ENCODE results near the gene MYRF. TPM values are rescaled to one million over a fixed set of nuclear protein-coding genes. Genes with fewer than 3 reads are reported as not detected.

The MYRF gene
- total and polyA plus RNA-seq, 9 of the 15 experiments (the other 6 are each of a cell fraction or from before 2014, with no cell fraction given): 2.3 to 25.8 (median 7.1) TPM

DNA sequence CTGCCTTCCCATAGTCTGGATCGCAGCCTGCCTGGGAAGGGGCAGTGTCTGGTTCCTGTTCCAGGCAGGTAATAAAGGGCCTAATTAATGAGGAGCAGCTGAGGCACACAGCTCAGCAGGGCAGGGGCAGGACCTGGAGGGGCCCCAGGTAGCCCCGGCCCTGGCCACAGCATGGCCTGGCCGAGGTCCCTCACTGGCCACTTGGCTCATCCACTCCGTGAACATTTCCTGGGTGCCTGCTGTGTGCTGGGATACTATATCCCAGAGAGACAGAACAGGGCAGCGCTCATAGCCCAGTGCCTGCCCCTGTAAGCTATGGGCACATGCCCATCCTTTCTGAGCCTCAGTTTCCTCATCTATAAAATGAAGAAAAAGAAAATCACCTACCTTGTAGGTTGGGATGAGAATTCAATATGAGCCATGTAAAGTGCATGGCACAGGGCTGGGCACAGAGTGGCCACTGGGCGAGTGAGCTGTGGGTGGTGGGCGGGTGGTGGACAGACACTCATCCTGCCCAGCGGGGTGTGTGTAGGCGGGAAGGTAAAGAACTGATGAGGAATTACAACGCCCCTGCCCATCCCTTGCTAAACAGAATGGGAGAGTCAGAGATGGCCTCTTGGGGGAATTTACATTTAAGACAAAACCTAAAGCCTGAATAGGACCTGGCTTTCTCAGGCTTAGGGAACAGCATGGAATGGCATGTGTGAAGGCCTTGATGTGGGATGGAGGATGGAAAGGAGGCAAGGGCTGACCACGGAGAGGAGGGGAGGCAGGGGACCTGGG lies 9.2 kb downstream of the MYRF start (continued):
- TF ChIP-seq, protein P1, sequence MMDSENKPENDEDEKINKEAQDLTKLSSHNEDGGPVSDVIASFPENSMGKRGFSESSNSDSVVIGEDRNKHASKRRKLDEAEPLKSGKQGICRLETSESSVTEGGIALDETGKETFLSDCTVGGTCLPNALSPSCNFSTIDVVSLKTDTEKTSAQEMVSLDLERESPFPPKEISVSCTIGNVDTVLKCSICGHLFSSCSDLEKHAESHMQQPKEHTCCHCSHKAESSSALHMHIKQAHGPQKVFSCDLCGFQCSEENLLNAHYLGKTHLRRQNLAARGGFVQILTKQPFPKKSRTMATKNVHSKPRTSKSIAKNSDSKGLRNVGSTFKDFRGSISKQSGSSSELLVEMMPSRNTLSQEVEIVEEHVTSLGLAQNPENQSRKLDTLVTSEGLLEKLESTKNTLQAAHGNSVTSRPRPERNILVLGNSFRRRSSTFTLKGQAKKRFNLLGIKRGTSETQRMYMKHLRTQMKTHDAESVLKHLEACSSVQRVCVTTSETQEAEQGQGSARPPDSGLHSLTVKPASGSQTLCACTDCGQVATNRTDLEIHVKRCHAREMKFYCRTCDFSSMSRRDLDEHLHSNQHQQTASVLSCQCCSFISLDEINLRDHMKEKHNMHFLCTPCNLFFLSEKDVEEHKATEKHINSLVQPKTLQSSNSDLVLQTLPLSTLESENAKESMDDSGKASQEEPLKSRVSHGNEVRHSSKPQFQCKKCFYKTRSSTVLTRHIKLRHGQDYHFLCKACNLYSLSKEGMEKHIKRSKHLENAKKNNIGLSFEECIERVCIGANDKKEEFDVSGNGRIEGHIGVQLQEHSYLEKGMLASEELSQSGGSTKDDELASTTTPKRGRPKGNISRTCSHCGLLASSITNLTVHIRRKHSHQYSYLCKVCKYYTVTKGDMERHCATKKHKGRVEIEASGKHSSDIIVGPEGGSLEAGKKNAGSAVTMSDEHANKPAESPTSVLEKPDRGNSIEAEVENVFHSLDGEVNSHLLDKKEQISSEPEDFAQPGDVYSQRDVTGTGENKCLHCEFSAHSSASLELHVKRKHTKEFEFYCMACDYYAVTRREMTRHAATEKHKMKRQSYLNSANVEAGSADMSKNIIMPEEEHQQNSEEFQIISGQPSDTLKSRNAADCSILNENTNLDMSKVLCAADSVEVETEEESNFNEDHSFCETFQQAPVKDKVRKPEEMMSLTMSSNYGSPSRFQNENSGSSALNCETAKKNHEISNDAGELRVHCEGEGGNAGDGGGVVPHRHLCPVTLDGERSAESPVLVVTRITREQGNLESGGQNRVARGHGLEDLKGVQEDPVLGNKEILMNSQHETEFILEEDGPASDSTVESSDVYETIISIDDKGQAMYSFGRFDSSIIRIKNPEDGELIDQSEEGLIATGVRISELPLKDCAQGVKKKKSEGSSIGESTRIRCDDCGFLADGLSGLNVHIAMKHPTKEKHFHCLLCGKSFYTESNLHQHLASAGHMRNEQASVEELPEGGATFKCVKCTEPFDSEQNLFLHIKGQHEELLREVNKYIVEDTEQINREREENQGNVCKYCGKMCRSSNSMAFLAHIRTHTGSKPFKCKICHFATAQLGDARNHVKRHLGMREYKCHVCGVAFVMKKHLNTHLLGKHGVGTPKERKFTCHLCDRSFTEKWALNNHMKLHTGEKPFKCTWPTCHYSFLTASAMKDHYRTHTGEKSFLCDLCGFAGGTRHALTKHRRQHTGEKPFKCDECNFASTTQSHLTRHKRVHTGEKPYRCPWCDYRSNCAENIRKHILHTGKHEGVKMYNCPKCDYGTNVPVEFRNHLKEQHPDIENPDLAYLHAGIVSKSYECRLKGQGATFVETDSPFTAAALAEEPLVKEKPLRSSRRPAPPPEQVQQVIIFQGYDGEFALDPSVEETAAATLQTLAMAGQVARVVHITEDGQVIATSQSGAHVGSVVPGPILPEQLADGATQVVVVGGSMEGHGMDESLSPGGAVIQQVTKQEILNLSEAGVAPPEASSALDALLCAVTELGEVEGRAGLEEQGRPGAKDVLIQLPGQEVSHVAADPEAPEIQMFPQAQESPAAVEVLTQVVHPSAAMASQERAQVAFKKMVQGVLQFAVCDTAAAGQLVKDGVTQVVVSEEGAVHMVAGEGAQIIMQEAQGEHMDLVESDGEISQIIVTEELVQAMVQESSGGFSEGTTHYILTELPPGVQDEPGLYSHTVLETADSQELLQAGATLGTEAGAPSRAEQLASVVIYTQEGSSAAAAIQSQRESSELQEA (IDR thresholded peaks at IDR 0.05; ENCODE audit: low read depth): no peak

Measured in K562 (cell line).